ENCODE results near the gene CDKN1A.

The CDKN1A gene

GRCh38 chr6:36727505-36728021, 49.0 kb downstream of the CDKN1A start:
- H2BK120ac ChIP-seq (ENCODE audit: insufficient read depth, low read length, poor library complexity) = no peak overlapping the region
- H3K79me2 ChIP-seq (ENCODE audit: control insufficient read depth, insufficient read depth, low read length, poor library complexity) = no peaks in the 10 kb centered on the region
- H3K4me3 ChIP-seq (ENCODE audit: low read depth, low read length) = no peak overlapping the region
- H3K18ac ChIP-seq (ENCODE audit: low read length) = no peak overlapping the region
- no peak overlapping the region for H2BK5ac ChIP-seq (ENCODE audit: low read depth, low read length, poor library complexity)
- no peak overlapping the region for H2BK12ac ChIP-seq (ENCODE audit: low read length)
- no peak overlapping the region for H4K8ac ChIP-seq (ENCODE audit: low read depth, low read length)
- peaks cover 3 to 4% of the 10 kb centered on the region in 2 experiments for H3K4me1 ChIP-seq (ENCODE audit: control insufficient read depth in 1 of 2, insufficient read depth in 2 of 2, low read length in 2 of 2)
- no peak overlapping the region for H3K4ac ChIP-seq (ENCODE audit: low read depth, low read length)
- H3K4me2 ChIP-seq (ENCODE audit: low read length) = peak overlapping the region; percentile 10
- no peak overlapping the region for H3K27ac ChIP-seq (ENCODE audit: low read depth, low read length)
- H4K12ac ChIP-seq (ENCODE audit: low read depth, low read length) = no peak overlapping the region
- no peak overlapping the region for H2AK5ac ChIP-seq (ENCODE audit: low read length)
- no peaks in the 10 kb centered on the region for H3K9me3 ChIP-seq (ENCODE audit: insufficient read depth, low read depth, low read length)
- H2AFZ ChIP-seq (ENCODE audit: insufficient read depth, low read length, poor library complexity) = no peak overlapping the region
- no peaks in the 10 kb centered on the region for H3K27me3 ChIP-seq (ENCODE audit: insufficient read depth, low read length)
- no peak overlapping the region for H3K9ac ChIP-seq (ENCODE audit: low read length)
- no peak overlapping the region for H4K91ac ChIP-seq (ENCODE audit: low read depth, low read length)
- no peaks in the 10 kb centered on the region for H3K79me1 ChIP-seq (ENCODE audit: low read length)
- H3K14ac ChIP-seq (ENCODE audit: low read length) = no peak overlapping the region
- H3K36me3 ChIP-seq (ENCODE audit: control insufficient read depth in 1 of 2, insufficient read depth in 2 of 2, low read length in 2 of 2) = no peaks in the 10 kb centered on the region
- peak in 1 of 2 donors; percentile 12 for DNase-seq
- H3K23ac ChIP-seq (ENCODE audit: low read length) = no peak overlapping the region
- no CpG with 5 or more reads among the region's 7 CpGs for WGBS (ENCODE audit: extremely low coverage, insufficient coverage, insufficient read length)

GRCh38 chr6:36728289-36729160, 50.0 kb downstream of the CDKN1A start:
- no peak overlapping the region for H2BK5ac ChIP-seq (ENCODE audit: low read depth, low read length, poor library complexity)
- no peak overlapping the region for H3K14ac ChIP-seq (ENCODE audit: low read length)
- no peak for DNase-seq
- no peak overlapping the region for H3K27ac ChIP-seq (ENCODE audit: low read depth, low read length)
- H3K4me3 ChIP-seq (ENCODE audit: low read depth, low read length) = no peak overlapping the region
- no peak overlapping the region for H2AFZ ChIP-seq (ENCODE audit: insufficient read depth, low read length, poor library complexity)
- H4K12ac ChIP-seq (ENCODE audit: low read depth, low read length) = no peak overlapping the region
- no peaks in the 10 kb centered on the region for H3K79me1 ChIP-seq (ENCODE audit: low read length)
- no peak overlapping the region for H3K4me2 ChIP-seq (ENCODE audit: low read length)
- H3K18ac ChIP-seq (ENCODE audit: low read length) = no peak overlapping the region
- H3K23ac ChIP-seq (ENCODE audit: low read length) = no peak overlapping the region
- H3K27me3 ChIP-seq (ENCODE audit: insufficient read depth, low read length) = no peaks in the 10 kb centered on the region
- no peak overlapping the region for H3K9ac ChIP-seq (ENCODE audit: low read length)
- no peak overlapping the region for H2AK5ac ChIP-seq (ENCODE audit: low read length)
- no peak overlapping the region for H2BK12ac ChIP-seq (ENCODE audit: low read length)
- H3K79me2 ChIP-seq (ENCODE audit: control insufficient read depth, insufficient read depth, low read length, poor library complexity) = no peaks in the 10 kb centered on the region
- no peak overlapping the region for H2BK120ac ChIP-seq (ENCODE audit: insufficient read depth, low read length, poor library complexity)
- no peak overlapping the region for H4K8ac ChIP-seq (ENCODE audit: low read depth, low read length)
- no peak overlapping the region for H3K4ac ChIP-seq (ENCODE audit: low read depth, low read length)
- no CpG with 5 or more reads among the region's 11 CpGs for WGBS (ENCODE audit: extremely low coverage, insufficient coverage, insufficient read length)
- H4K91ac ChIP-seq (ENCODE audit: low read depth, low read length) = no peak overlapping the region
- peaks cover 3 to 4% of the 10 kb centered on the region in 2 experiments for H3K4me1 ChIP-seq (ENCODE audit: control insufficient read depth in 1 of 2, insufficient read depth in 2 of 2, low read length in 2 of 2)
- no peaks in the 10 kb centered on the region for H3K9me3 ChIP-seq (ENCODE audit: insufficient read depth, low read depth, low read length)
- H3K36me3 ChIP-seq (ENCODE audit: control insufficient read depth in 1 of 2, insufficient read depth in 2 of 2, low read length in 2 of 2) = no peaks in the 10 kb centered on the region

- Histone ChIP-seq H2AFZ (ENCODE audit: insufficient read depth, low read length, poor library complexity) (no peak overlapping the region), H3K4me3 (ENCODE audit: low read depth, low read length) (no peak overlapping the region), H4K12ac (ENCODE audit: low read depth, low read length) (no peak overlapping the region), H3K36me3 (ENCODE audit: control insufficient read depth in 1 of 2, insufficient read depth in 2 of 2, low read length in 2 of 2) (no peaks in the 10 kb centered on the region), H3K79me1 (ENCODE audit: low read length) (no peaks in the 10 kb centered on the region), H2BK12ac (ENCODE audit: low read length) (no peak overlapping the region), H2AK5ac (ENCODE audit: low read length) (no peak overlapping the region), H3K9ac (ENCODE audit: low read length) (no peak overlapping the region), H4K91ac (ENCODE audit: low read depth, low read length) (no peak overlapping the region), H2BK5ac (ENCODE audit: low read depth, low read length, poor library complexity) (no peak overlapping the region), H4K8ac (ENCODE audit: low read depth, low read length) (no peak overlapping the region), H3K4me1 (ENCODE audit: control insufficient read depth in 1 of 2, insufficient read depth in 2 of 2, low read length in 2 of 2) (peaks cover 3 to 4% of the 10 kb centered on the region in 2 experiments), H3K14ac (ENCODE audit: low read length) (no peak overlapping the region), H3K27ac (ENCODE audit: low read depth, low read length) (no peak overlapping the region), H3K23ac (ENCODE audit: low read length) (no peak overlapping the region), H3K4me2 (ENCODE audit: low read length) (no peak overlapping the region), H3K79me2 (ENCODE audit: control insufficient read depth, insufficient read depth, low read length, poor library complexity) (no peaks in the 10 kb centered on the region), H3K27me3 (ENCODE audit: insufficient read depth, low read length) (no peaks in the 10 kb centered on the region), H3K4ac (ENCODE audit: low read depth, low read length) (no peak overlapping the region), H2BK120ac (ENCODE audit: insufficient read depth, low read length, poor library complexity) (no peak overlapping the region), H3K18ac (ENCODE audit: low read length) (no peak overlapping the region), H3K9me3 (ENCODE audit: insufficient read depth, low read depth, low read length) (no peaks in the 10 kb centered on the region)
- DNase-seq = peak in 1 of 2 donors; percentile 34
- no CpG with 5 or more reads among the region's 3 CpGs for WGBS (ENCODE audit: extremely low coverage, insufficient coverage, insufficient read length)
Observed at GRCh38 chr6:36729161-36729524, 50.6 kb downstream of the CDKN1A start.

GRCh38 chr6:36730424-36731380, 52.2 kb downstream of the CDKN1A start:
- Histone ChIP-seq H3K9ac (ENCODE audit: low read length) (no peak overlapping the region), H2BK5ac (ENCODE audit: low read depth, low read length, poor library complexity) (no peak overlapping the region)

More at GRCh38 chr6:36730424-36731380, 52.2 kb downstream of the CDKN1A start:
- no peak overlapping the region for H3K27ac ChIP-seq (ENCODE audit: low read depth, low read length)
- H3K27me3 ChIP-seq (ENCODE audit: insufficient read depth, low read length) = no peaks in the 10 kb centered on the region
- H4K91ac ChIP-seq (ENCODE audit: low read depth, low read length) = no peak overlapping the region
- no peak overlapping the region for H2BK120ac ChIP-seq (ENCODE audit: insufficient read depth, low read length, poor library complexity)
- no peak overlapping the region for H2BK12ac ChIP-seq (ENCODE audit: low read length)
- no peak overlapping the region for H2AFZ ChIP-seq (ENCODE audit: insufficient read depth, low read length, poor library complexity)
- no peaks in the 10 kb centered on the region for H3K36me3 ChIP-seq (ENCODE audit: control insufficient read depth in 1 of 2, insufficient read depth in 2 of 2, low read length in 2 of 2)
- H3K9me3 ChIP-seq (ENCODE audit: insufficient read depth, low read depth, low read length) = no peaks in the 10 kb centered on the region
- no peak overlapping the region for H3K4me2 ChIP-seq (ENCODE audit: low read length)
- H4K12ac ChIP-seq (ENCODE audit: low read depth, low read length) = no peak overlapping the region
- H4K8ac ChIP-seq (ENCODE audit: low read depth, low read length) = no peak overlapping the region
- H3K79me1 ChIP-seq (ENCODE audit: low read length) = no peaks in the 10 kb centered on the region
- peaks cover 3 to 4% of the 10 kb centered on the region in 2 experiments for H3K4me1 ChIP-seq (ENCODE audit: control insufficient read depth in 1 of 2, insufficient read depth in 2 of 2, low read length in 2 of 2)
- H3K79me2 ChIP-seq (ENCODE audit: control insufficient read depth, insufficient read depth, low read length, poor library complexity) = no peaks in the 10 kb centered on the region
- no peak for DNase-seq
- no CpG with 5 or more reads among the region's 15 CpGs for WGBS (ENCODE audit: extremely low coverage, insufficient coverage, insufficient read length)
- no peak overlapping the region for H3K14ac ChIP-seq (ENCODE audit: low read length)
- no peak overlapping the region for H3K4me3 ChIP-seq (ENCODE audit: low read depth, low read length)
- H3K23ac ChIP-seq (ENCODE audit: low read length) = no peak overlapping the region
- H3K4ac ChIP-seq (ENCODE audit: low read depth, low read length) = no peak overlapping the region
- H3K18ac ChIP-seq (ENCODE audit: low read length) = no peak overlapping the region
- no peak overlapping the region for H2AK5ac ChIP-seq (ENCODE audit: low read length)

Data from trophoblast cell (in vitro differentiated cells and primary cell).